VCaP (cell line): ENCODE results near the gene IRAG1.

Source experiments
- H3K27ac ChIP-seq: fragments of 450-650 bp; 2 replicates; pipeline ENCODE4 v1.5.1; 2017
- TF ChIP-seq, protein P1 (sequence below): fragments of 450-650 bp; conservative IDR thresholded peaks from 2 replicates; pipeline ENCODE4 v1.5.1; 2017; ENCODE audit warnings: mild to moderate bottlenecking, moderate library complexity

IRAG1 gene

GRCh38 chr11:10663990-10664389 is 29.6 kb downstream of the IRAG1 start:
- TF ChIP-seq, protein P1, sequence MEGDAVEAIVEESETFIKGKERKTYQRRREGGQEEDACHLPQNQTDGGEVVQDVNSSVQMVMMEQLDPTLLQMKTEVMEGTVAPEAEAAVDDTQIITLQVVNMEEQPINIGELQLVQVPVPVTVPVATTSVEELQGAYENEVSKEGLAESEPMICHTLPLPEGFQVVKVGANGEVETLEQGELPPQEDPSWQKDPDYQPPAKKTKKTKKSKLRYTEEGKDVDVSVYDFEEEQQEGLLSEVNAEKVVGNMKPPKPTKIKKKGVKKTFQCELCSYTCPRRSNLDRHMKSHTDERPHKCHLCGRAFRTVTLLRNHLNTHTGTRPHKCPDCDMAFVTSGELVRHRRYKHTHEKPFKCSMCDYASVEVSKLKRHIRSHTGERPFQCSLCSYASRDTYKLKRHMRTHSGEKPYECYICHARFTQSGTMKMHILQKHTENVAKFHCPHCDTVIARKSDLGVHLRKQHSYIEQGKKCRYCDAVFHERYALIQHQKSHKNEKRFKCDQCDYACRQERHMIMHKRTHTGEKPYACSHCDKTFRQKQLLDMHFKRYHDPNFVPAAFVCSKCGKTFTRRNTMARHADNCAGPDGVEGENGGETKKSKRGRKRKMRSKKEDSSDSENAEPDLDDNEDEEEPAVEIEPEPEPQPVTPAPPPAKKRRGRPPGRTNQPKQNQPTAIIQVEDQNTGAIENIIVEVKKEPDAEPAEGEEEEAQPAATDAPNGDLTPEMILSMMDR: no peak
- no peak overlapping the region for H3K27ac ChIP-seq

DNA sequence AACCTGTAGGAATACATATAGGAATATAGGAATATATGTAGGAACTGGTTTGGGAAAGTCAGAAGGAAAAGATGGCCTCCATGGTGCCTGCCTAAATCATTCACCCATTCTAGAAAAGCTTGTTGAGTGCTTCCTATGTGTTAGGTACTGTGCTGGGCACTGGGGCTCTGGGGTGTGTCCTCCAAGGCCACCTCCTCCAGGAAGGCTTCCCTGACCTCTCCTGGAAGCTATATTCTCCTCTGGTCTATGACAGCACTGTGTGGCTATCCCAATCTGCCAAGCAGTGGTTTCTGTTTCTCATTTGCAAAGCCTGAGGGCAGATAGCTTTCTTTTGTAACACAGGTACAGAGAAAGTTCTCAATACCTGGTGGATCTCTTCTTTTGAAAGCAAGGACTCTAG is 30.2 kb downstream of the IRAG1 start:
- TF ChIP-seq, protein P1: no peak
- H3K27ac ChIP-seq: no peak overlapping the region

- TF ChIP-seq, protein P1: no peak
- no peak overlapping the region for H3K27ac ChIP-seq
These were observed 33.2 kb downstream of the IRAG1 start for GRCh38 chr11:10660323-10660722.

GRCh38 chr11:10659339-10660216 is 34.0 kb downstream of the IRAG1 start:
- H3K27ac ChIP-seq: no peak overlapping the region
- TF ChIP-seq, protein P1: no peak

- TF ChIP-seq, protein P1: no peak
- H3K27ac ChIP-seq: no peak overlapping the region
These were observed 34.8 kb downstream of the IRAG1 start for GRCh38 chr11:10658621-10659338.

DNA sequence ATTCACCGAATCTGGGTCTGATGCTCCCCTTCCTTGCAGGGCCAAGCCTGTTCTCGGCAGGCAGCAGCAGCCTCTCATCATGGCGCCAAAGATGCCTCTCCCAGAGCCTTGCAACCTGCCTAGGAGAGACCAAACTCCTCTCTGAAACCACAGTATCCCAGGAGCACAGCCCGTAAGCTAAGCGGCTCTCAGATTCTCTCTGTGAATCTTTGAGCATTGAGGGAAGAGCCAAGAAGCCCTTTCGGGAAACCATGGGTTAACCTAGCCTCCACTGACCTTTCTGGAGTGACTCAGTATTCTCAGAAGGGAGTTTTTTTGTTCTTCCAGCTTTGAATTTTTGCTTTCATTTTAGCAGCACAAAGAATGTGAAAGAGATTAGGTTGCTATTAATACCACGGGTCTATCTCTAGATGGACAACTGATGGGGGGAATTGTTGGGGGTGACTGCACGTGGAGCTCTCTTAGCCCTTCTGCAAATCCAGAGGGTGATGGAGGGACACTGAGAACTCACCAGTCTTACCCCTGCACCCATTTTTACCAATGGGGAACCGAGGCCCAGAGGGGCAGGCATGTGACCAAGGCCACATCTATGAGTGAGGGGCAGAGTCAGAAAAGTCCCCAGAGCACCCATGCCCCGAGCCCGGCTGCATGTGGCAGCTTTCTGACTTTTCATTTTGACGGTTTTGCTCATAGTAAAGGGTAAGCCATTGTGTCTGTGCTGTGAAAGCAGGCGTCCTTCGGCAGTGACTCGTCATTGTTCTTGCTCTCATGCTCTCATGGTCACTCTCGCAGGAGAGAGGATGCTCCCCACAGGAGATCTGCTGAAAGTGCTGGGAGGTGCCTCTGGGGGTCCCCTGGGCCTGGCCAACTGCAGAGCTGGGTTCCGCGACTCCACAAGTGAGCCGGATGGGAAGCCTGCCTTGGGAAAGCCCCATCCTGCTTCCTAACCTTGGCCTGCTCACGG is 36.0 kb downstream of the IRAG1 start:
- TF ChIP-seq, protein P1: no peak
- H3K27ac ChIP-seq: no peak overlapping the region
